ENCODE results near the gene TADA2A. TPM values are rescaled to one million over a fixed set of nuclear protein-coding genes. Genes with fewer than 3 reads are reported as not detected.

The TADA2A gene
- polyA plus RNA-seq, 2 of the 4 experiments (the other 2 are of a cell fraction) = 9.9 to 27.1 TPM

DNA sequence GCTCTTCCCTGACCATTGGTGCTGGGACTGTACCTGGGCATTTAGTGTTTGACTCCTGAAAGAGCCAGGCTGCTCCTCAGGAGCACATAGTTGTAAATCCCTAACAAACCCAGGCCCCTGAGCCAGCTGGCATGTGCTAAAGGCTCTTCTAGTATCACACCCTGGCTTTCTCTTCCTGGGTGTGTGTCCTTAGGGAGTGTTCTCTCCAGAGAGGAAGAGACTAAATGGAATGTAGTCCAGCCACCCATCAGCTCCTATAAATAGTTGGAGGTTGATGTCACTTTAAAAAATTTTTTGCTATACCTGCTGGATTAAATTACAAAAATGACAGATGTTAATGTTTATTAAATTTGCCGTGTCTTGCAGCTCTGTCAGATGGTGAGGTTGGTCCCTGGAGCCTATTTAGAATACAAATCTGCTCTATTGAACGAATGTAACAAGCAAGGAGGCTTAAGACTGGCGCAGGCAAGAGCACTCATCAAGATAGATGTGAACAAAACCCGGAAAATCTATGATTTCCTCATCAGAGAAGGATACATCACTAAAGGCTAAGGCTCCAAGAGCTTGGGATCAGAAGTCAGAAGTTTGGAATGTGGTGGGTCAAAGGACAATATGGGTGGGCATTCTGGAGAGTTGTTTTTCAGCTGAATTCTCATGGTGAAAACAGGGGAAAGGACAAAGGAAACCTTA lies 69.9 kb downstream of the TADA2A start:
- ATAC-seq (peak in 1 of 2 experiments; percentile 76; a peak in 3 of 6 replicates), FAIRE-seq (no peak), DNase-seq (ENCODE audit: low read depth in 1 of 2, low spot score in 1 of 2) (peak in 1 of 2 experiments; percentile 35)
- 63% methylated on average over 4 of the region's 4 CpGs for WGBS (ENCODE audit: missing lambda C conversion rate)
- H3K4me1 ChIP-seq = peaks cover 14% of the 10 kb centered on the region
- H3K4me2 ChIP-seq = peak overlapping the region; percentile 19; the same call in 1 of the 3 replicates
- ChIA-PET POLR2A (interaction anchor here (0.6 to 1.9 kb wide), 3 partner anchors 10 to 125 kb away, joined by 3 to 7 read pairs (median 5); no protein-coding TSS in a partner anchor), CTCF (interaction anchor here (0.5 to 1.1 kb wide), 6 partner anchors 9 to 163 kb away, joined by 3 to 4 read pairs (median 4); no protein-coding TSS in a partner anchor)
- H3K27ac ChIP-seq = peak overlapping the region in 1 of 2 experiments; percentile 29; a peak in 2 of 6 replicates
- no peaks in the 10 kb centered on the region for H3K9me3 ChIP-seq
- H3K4me3 ChIP-seq = no peak overlapping the region
- TF ChIP-seq NPAS2 (CRISPR knock-in tag; IDR thresholded peaks at IDR 0.05; ENCODE audit: borderline replicate concordance) = no peak
- no peak for TF ChIP-seq TP53 (CRISPR knock-in tag; IDR thresholded peaks at IDR 0.05)
- no peak for TF ChIP-seq SMC3 (IDR thresholded peaks at IDR 0.05)
- TF ChIP-seq FOSL2 (IDR thresholded peaks at IDR 0.05) = no peak
- TF ChIP-seq FOSL2 (CRISPR knock-in tag; IDR thresholded peaks at IDR 0.05) = no peak
- TF ChIP-seq, protein P1, sequence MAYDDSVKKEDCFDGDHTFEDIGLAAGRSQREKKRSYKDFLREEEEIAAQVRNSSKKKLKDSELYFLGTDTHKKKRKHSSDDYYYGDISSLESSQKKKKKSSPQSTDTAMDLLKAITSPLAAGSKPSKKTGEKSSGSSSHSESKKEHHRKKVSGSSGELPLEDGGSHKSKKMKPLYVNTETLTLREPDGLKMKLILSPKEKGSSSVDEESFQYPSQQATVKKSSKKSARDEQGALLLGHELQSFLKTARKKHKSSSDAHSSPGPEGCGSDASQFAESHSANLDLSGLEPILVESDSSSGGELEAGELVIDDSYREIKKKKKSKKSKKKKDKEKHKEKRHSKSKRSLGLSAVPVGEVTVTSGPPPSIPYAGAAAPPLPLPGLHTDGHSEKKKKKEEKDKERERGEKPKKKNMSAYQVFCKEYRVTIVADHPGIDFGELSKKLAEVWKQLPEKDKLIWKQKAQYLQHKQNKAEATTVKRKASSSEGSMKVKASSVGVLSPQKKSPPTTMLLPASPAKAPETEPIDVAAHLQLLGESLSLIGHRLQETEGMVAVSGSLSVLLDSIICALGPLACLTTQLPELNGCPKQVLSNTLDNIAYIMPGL (CRISPR knock-in tag; IDR thresholded peaks at IDR 0.05; ENCODE audit: borderline replicate concordance) = no peak
- TF ChIP-seq ZC3H11A (IDR thresholded peaks at IDR 0.05) = no peak
- no peak for TF ChIP-seq BHLHE40 (IDR thresholded peaks at IDR 0.05; ENCODE audit: low read depth, low read length)
- no peak for TF ChIP-seq CBX2 (IDR thresholded peaks at IDR 0.05; ENCODE audit: borderline replicate concordance, low read depth)

DNA sequence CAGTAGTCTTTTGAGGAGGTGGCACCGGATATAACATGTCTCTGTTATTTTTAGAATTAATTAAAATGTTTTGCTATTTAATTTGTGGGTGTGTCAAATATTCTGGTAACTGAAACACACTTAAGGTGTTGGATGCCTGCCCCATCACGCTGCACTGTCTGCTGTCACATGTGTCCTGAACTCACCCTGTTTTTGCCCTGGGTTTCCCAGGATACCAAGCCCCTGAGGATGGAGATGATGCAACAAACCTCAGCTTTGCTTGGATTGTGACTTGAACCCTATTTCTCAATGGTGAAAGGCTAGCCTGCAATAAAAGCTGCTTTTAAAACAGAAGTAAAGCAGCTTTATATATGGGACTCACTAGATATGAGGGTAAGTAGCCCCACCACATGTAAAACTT lies 71.5 kb downstream of the TADA2A start:
- ChIA-PET POLR2A (interaction anchor here (1.9 kb wide), 1 partner anchor 10 kb away, joined by 5 read pairs; no protein-coding TSS in a partner anchor), CTCF (interaction anchor here (1.0 to 1.2 kb wide), 2 partner anchors 40 to 42 kb away, joined by 3 to 4 read pairs; no protein-coding TSS in a partner anchor)
- FAIRE-seq = no peak
- no peak for ATAC-seq
- no peaks in the 10 kb centered on the region for H3K9me3 ChIP-seq
- no peak for DNase-seq (ENCODE audit: low read depth in 1 of 2, low spot score in 1 of 2)
- TF ChIP-seq MAZ (IDR thresholded peaks at IDR 0.05; ENCODE audit: borderline replicate concordance, low read depth, low read length) (no peak), HOXB5 (CRISPR knock-in tag; IDR thresholded peaks at IDR 0.05) (no peak), EP300 (IDR thresholded peaks at IDR 0.05) (no peak), CEBPB (IDR thresholded peaks at IDR 0.05) (no peak), JUN (IDR thresholded peaks at IDR 0.05) (no peak), POLR2A (IDR thresholded peaks at IDR 0.05; ENCODE audit: low read length) (no peak), RFX5 (IDR thresholded peaks at IDR 0.05) (no peak)
- TF ChIP-seq, protein P2, sequence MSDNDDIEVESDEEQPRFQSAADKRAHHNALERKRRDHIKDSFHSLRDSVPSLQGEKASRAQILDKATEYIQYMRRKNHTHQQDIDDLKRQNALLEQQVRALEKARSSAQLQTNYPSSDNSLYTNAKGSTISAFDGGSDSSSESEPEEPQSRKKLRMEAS (IDR thresholded peaks at IDR 0.05) = no peak
- TF ChIP-seq, protein P3, sequence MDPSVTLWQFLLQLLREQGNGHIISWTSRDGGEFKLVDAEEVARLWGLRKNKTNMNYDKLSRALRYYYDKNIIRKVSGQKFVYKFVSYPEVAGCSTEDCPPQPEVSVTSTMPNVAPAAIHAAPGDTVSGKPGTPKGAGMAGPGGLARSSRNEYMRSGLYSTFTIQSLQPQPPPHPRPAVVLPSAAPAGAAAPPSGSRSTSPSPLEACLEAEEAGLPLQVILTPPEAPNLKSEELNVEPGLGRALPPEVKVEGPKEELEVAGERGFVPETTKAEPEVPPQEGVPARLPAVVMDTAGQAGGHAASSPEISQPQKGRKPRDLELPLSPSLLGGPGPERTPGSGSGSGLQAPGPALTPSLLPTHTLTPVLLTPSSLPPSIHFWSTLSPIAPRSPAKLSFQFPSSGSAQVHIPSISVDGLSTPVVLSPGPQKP (IDR thresholded peaks at IDR 0.05; ENCODE audit: low read depth, low read length) = no peak
- H3K27ac ChIP-seq = no peak overlapping the region
- WGBS (ENCODE audit: missing lambda C conversion rate) = 85% methylated on average over 2 of the region's 2 CpGs
- H3K4me1 ChIP-seq = peaks cover 19% of the 10 kb centered on the region
- no peak overlapping the region for H3K4me2 ChIP-seq
- H3K4me3 ChIP-seq = no peak overlapping the region

DNA sequence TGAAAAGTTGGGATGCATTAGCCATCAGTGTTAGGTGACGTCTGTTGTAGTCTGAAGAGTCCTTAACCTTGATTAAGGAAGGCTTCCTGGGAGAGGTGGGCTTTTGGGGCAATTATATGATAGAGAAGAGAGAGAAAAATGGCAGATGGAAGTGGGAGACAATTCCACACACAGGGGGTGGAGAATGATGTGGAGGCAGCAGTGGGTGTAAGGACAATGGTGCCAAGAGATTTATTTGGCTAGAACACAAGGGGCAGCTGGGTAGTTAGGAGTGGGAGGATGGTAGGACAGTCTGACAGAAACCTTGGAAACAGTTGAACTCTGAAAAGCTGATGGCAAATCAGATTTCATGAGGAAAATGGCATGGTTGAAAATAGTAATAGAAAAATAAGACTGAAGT lies 72.3 kb downstream of the TADA2A start:
- POLR2A ChIA-PET = interaction anchor here (0.6 kb wide), 1 partner anchor 53 kb away, joined by 6 read pairs; no protein-coding TSS in a partner anchor
- peaks cover 27% of the 10 kb centered on the region for H3K4me1 ChIP-seq

More for the DNA sequence above, 72.3 kb downstream of the TADA2A start:
- no peak for FAIRE-seq
- CTCF ChIA-PET = interaction anchor here (1.2 to 1.4 kb wide), 3 partner anchors 9 to 43 kb away, joined by 3 to 7 read pairs (median 3); no protein-coding TSS in a partner anchor
- no peak for TF ChIP-seq ZSCAN20 (CRISPR knock-in tag; IDR thresholded peaks at IDR 0.05)
- no peak for TF ChIP-seq KDM1A (IDR thresholded peaks at IDR 0.05; ENCODE audit: low read depth)
- TF ChIP-seq, protein P4, sequence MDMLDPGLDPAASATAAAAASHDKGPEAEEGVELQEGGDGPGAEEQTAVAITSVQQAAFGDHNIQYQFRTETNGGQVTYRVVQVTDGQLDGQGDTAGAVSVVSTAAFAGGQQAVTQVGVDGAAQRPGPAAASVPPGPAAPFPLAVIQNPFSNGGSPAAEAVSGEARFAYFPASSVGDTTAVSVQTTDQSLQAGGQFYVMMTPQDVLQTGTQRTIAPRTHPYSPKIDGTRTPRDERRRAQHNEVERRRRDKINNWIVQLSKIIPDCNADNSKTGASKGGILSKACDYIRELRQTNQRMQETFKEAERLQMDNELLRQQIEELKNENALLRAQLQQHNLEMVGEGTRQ (IDR thresholded peaks at IDR 0.05) = no peak
- TF ChIP-seq, protein P5, sequence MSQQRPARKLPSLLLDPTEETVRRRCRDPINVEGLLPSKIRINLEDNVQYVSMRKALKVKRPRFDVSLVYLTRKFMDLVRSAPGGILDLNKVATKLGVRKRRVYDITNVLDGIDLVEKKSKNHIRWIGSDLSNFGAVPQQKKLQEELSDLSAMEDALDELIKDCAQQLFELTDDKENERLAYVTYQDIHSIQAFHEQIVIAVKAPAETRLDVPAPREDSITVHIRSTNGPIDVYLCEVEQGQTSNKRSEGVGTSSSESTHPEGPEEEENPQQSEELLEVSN (IDR thresholded peaks at IDR 0.05; ENCODE audit: borderline replicate concordance, low read depth) = no peak
- no peak for TF ChIP-seq MAFK (IDR thresholded peaks at IDR 0.05; ENCODE audit: partially characterized antibody)
- TF ChIP-seq RNF2 (IDR thresholded peaks at IDR 0.05; ENCODE audit: borderline replicate concordance, low read depth) = no peak
- TF ChIP-seq NPAS2 (CRISPR knock-in tag; IDR thresholded peaks at IDR 0.05; ENCODE audit: borderline replicate concordance) = no peak
- ATAC-seq = no peak
- no peak overlapping the region for H3K4me3 ChIP-seq
- H3K27ac ChIP-seq = no peak overlapping the region
- WGBS (ENCODE audit: missing lambda C conversion rate) = 96% methylated on average over 1 of the region's 1 CpG
- H3K4me2 ChIP-seq = no peak overlapping the region
- H3K9me3 ChIP-seq = no peaks in the 10 kb centered on the region
- no peak for DNase-seq (ENCODE audit: low read depth in 1 of 2, low spot score in 1 of 2)
